H1 (cell line): Measurements from ENCODE around the gene HDAC2. TPM values are rescaled to one million over a fixed set of nuclear protein-coding genes. Genes with fewer than 3 reads are reported as not detected.
"Not testable (repeated sequence)": the region's sequence is repeated elsewhere in the genome, so short reads cannot be mapped to it uniquely, and the experiment has no call there.

ENCODE experiments used
- CTCF ChIA-PET: fragments of 300-600 bp; sonication (Branson Sonifier 250); formaldehyde crosslinking; loops from one replicate; lab custom pipeline; 2021; ENCODE audit not compliant: partially characterized antibody; lab: Charles Lee
- POLR2A ChIA-PET: fragments of 300-600 bp; sonication (Branson Sonifier 250); formaldehyde crosslinking; loops from one replicate; lab custom pipeline; 2021; ENCODE audit warnings: inconsistent platforms; ENCODE audit not compliant: partially characterized antibody; lab: Charles Lee
- DNase-seq, 2 experiments: peaks; one replicate each; pipeline versions ENCODE4 v3.0.0 to v3.0.0-alpha.2; 2010 to 2022; ENCODE audit warnings: low spot score in 2 of 2, low read depth in 1 of 2, mixed read lengths in 1 of 2
- FAIRE-seq: peaks from 2 replicates; lab custom pipeline; 2011; peaks lifted over from hg19 to GRCh38; lab: Jason Lieb, UNC
- H2AFZ ChIP-seq: 2 replicates; pipeline ENCODE4 v1.8.1; 2012; ENCODE audit warnings: low read length, inconsistent platforms
- H2AK5ac ChIP-seq: 2 replicates; pipeline ENCODE4 v1.6.1; 2013; ENCODE audit warnings: low read depth, low read length
- H2BK120ac ChIP-seq: replicated peaks from 2 replicates; pipeline ENCODE3; 2013; ENCODE audit warnings: low read depth, low read length, inconsistent platforms
- H2BK12ac ChIP-seq: 2 replicates; pipeline ENCODE4 v1.6.1; 2013; ENCODE audit warnings: low read depth, low read length
- H2BK15ac ChIP-seq: 2 replicates; pipeline ENCODE4 v1.6.1; 2013; ENCODE audit warnings: low read length
- H2BK20ac ChIP-seq: 2 replicates; pipeline ENCODE4 v1.6.1; 2013; ENCODE audit warnings: low read length
- H2BK5ac ChIP-seq: 2 replicates; pipeline ENCODE4 v1.6.1; 2013; ENCODE audit warnings: low read depth, low read length
- H3K14ac ChIP-seq: 2 replicates; pipeline ENCODE4 v1.6.1; 2013; ENCODE audit warnings: inconsistent platforms; ENCODE audit not compliant: insufficient read length
- H3K18ac ChIP-seq: 2 replicates; pipeline ENCODE4 v1.6.1; 2013; ENCODE audit warnings: low read length; ENCODE audit errors: extremely low read depth
- H3K23ac ChIP-seq: 2 replicates; pipeline ENCODE4 v1.6.1; 2013; ENCODE audit warnings: inconsistent platforms; ENCODE audit not compliant: insufficient read length
- H3K23me2 ChIP-seq: 2 replicates; pipeline ENCODE4 v1.6.1; 2013; ENCODE audit warnings: low read depth, low read length
- H3K27ac ChIP-seq: 2 replicates; pipeline ENCODE4 v1.6.1; 2011; ENCODE audit warnings: low read depth, low read length, inconsistent platforms
- H3K27me3 ChIP-seq, 4 experiments: replicated peaks in 1 of 4; 1 replicate in 1 of 4; 2 replicates in 3 of 4; pipeline versions ENCODE4 v1.6.1 to v1.8.1; 2011 to 2013; ENCODE audit warnings: low read length in 3 of 4, mild to moderate bottlenecking in 3 of 4, inconsistent platforms in 2 of 4, mixed read lengths in 2 of 4, moderate library complexity in 1 of 4; ENCODE audit not compliant: control insufficient read depth in 3 of 4, insufficient read depth in 3 of 4; ENCODE audit errors: extremely low read depth in 1 of 4
- H3K36me3 ChIP-seq, 4 experiments: 2 replicates each; pipeline versions ENCODE4 v1.6.1 to v1.8.1; 2011 to 2013; ENCODE audit warnings: mild to moderate bottlenecking in 4 of 4, low read length in 3 of 4, moderate library complexity in 2 of 4, control low read depth in 1 of 4, inconsistent platforms in 1 of 4; ENCODE audit not compliant: insufficient read depth in 4 of 4, control insufficient read depth in 2 of 4
- H3K4ac ChIP-seq: replicated peaks from 2 replicates; pipeline ENCODE3; 2013; ENCODE audit warnings: low read length, low read depth, mixed read lengths, inconsistent platforms; ENCODE audit not compliant: insufficient read length
- H3K4me1 ChIP-seq, 4 experiments: replicated peaks in 1 of 4; 1 replicate in 1 of 4; 2 replicates in 3 of 4; pipeline versions ENCODE4 v1.6.1 to v1.8.1; 2011 to 2013; ENCODE audit warnings: low read length in 3 of 4, inconsistent platforms in 2 of 4, mixed read lengths in 1 of 4; ENCODE audit not compliant: insufficient read depth in 4 of 4, control insufficient read depth in 3 of 4
- H3K4me2 ChIP-seq, 2 experiments: 2 replicates each; pipeline versions ENCODE4 v1.6.1 to v1.8.1; 2011 to 2013; ENCODE audit warnings: low read depth in 2 of 2, low read length in 2 of 2, control low read depth in 1 of 2, inconsistent platforms in 1 of 2, mild to moderate bottlenecking in 1 of 2; ENCODE audit not compliant: insufficient read depth in 1 of 2
- H3K4me3 ChIP-seq, 4 experiments: fragments of 200-600, 300-600 bp in 1 of 4; sonication (generic), shearing (Covaris generic), sonication (Bioruptor Twin) in 1 of 4; 2 replicates each; pipeline versions ENCODE4 v1.5.1 to v1.8.1; 2011 to 2016; ENCODE audit warnings: low read length in 4 of 4, low read depth in 3 of 4, control low read depth in 2 of 4, inconsistent platforms in 2 of 4, mild to moderate bottlenecking in 2 of 4, mixed read lengths in 1 of 4, moderate library complexity in 1 of 4; ENCODE audit not compliant: insufficient read depth in 2 of 4; ENCODE audit errors: extremely low read depth in 1 of 4
- H3K56ac ChIP-seq: replicated peaks from 2 replicates; pipeline ENCODE3; 2013; ENCODE audit warnings: low read depth, mild to moderate bottlenecking, mixed read lengths, low read length, inconsistent platforms; ENCODE audit not compliant: insufficient read length
- H3K79me1 ChIP-seq: 2 replicates; pipeline ENCODE4 v1.6.1; 2013; ENCODE audit warnings: low read depth, low read length, control low read depth
- H3K79me2 ChIP-seq, 2 experiments: 2 replicates each; pipeline versions ENCODE4 v1.6.1 to v1.8.1; 2012 to 2013; ENCODE audit warnings: low read length in 2 of 2, mild to moderate bottlenecking in 2 of 2, inconsistent platforms in 1 of 2; ENCODE audit not compliant: insufficient read depth in 2 of 2, control insufficient read depth in 1 of 2
- H3K9ac ChIP-seq, 4 experiments: replicated peaks in 1 of 4; 1 replicate in 1 of 4; 2 replicates in 3 of 4; pipeline versions ENCODE4 v1.6.1 to v1.8.1; 2011 to 2013; ENCODE audit warnings: low read depth in 3 of 4, low read length in 3 of 4, control low read depth in 2 of 4, mild to moderate bottlenecking in 2 of 4, moderate library complexity in 2 of 4, inconsistent platforms in 1 of 4; ENCODE audit errors: extremely low read depth in 1 of 4
- H3K9me3 ChIP-seq, 2 experiments: 2 replicates each; pipeline versions ENCODE4 v1.6.1 to v1.8.1; 2012 to 2013; ENCODE audit warnings: mild to moderate bottlenecking in 2 of 2, moderate library complexity in 2 of 2, control low read depth in 1 of 2, inconsistent platforms in 1 of 2, low read depth in 1 of 2, low read length in 1 of 2, mixed read lengths in 1 of 2; ENCODE audit not compliant: insufficient read depth in 2 of 2
- H4K20me1 ChIP-seq, 2 experiments: replicated peaks in 1 of 2; 2 replicates each; pipeline versions ENCODE3 to v1.8.1; 2011 to 2013; ENCODE audit warnings: inconsistent platforms in 2 of 2, low read length in 2 of 2, mild to moderate bottlenecking in 1 of 2; ENCODE audit not compliant: insufficient read depth in 2 of 2, control insufficient read depth in 1 of 2
- H4K5ac ChIP-seq: 2 replicates; pipeline ENCODE4 v1.6.1; 2013; ENCODE audit warnings: low read length, low read depth, mixed read lengths, inconsistent platforms; ENCODE audit not compliant: insufficient read length
- H4K8ac ChIP-seq: 2 replicates; pipeline ENCODE4 v1.8.0; 2013; ENCODE audit warnings: mild to moderate bottlenecking, moderate library complexity, low read length, inconsistent platforms; ENCODE audit not compliant: insufficient read depth; ENCODE audit errors: extremely low read depth
- H4K91ac ChIP-seq: replicated peaks from 2 replicates; pipeline ENCODE3; 2013; ENCODE audit warnings: low read length, mixed read lengths, inconsistent platforms; ENCODE audit not compliant: insufficient read length
- WGBS, 2 experiments: shearing (Covaris generic) in 1 of 2; methylation state at CpG; one replicate each; pipeline versions ENCODE4 v1.1.6 to v1.1.7; 2013 to 2015; ENCODE audit warnings: low lambda C conversion rate in 2 of 2, mixed read lengths in 2 of 2, inconsistent platforms in 1 of 2, low coverage in 1 of 2, missing lambda C conversion rate in 1 of 2; ENCODE audit not compliant: insufficient replicate concordance in 2 of 2, insufficient coverage in 1 of 2, insufficient read length in 1 of 2; ENCODE audit errors: extremely low coverage in 1 of 2, missing lambda C conversion rate in 1 of 2; 5-methylcytosine and 5-hydroxymethylcytosine counted together
- polyA plus RNA-seq, 7 experiments: library from polyadenylated mRNA; depleted of rRNA in 3 of 7; stranded (reverse) in 5 of 7; unstranded in 2 of 7; fragments of >200 nt in 5 of 7; fragments of 200-250 nt in 2 of 7; gene quantifications; 1 replicate in 5 of 7; 2 replicates in 1 of 7; 4 replicates in 1 of 7; pipeline versions ENCODE4 v1.2.1 to v1.2.3, GENCODE V29; 2011 to 2013; ENCODE audit warnings: missing spikeins in 2 of 7, mixed read lengths in 2 of 7
- total RNA-seq: library from RNA; stranded (reverse); fragmentation: NEBNext Ultra II Directional; extraction: Animal tissue kit (Norgen Biotek cat#: 25700); gene quantifications from 2 replicates; pipeline ENCODE4 v1.2.1, GENCODE V29; 2021

The HDAC2 gene
- total and polyA plus RNA-seq, 2 of the 8 experiments (the other 6 are each of a cell fraction or from before 2014, with no cell fraction given) = 323 to 374 TPM

DNA sequence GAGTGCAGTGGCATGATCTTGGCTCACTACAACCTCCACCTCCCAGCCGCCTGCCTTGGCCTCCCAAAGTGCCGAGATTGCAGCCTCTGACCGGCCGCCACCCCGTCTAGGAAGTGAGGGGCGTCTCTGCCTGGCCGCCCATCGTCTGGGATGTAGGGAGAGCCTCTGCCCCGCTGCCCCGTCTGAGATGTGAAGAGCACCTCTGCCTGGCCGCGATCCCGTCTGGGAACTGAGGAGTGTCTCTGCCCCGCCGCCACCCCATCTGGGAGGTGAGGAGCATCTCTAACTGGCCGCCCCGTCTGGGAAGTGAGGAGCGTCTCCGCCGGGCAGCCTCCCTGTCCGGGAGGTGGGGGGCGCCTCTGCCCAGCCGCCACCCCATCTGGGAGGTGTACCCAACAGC is 39.0 kb downstream of the HDAC2 start:
- H3K79me1 ChIP-seq, DNase-seq, H3K18ac ChIP-seq, H3K79me2 ChIP-seq, H2BK120ac ChIP-seq, H3K56ac ChIP-seq, H2BK12ac ChIP-seq, H2BK15ac ChIP-seq, H4K5ac ChIP-seq, H3K4ac ChIP-seq, FAIRE-seq, H2BK20ac ChIP-seq, H3K27ac ChIP-seq, H3K14ac ChIP-seq, H3K4me2 ChIP-seq, H3K4me3 ChIP-seq, H3K4me1 ChIP-seq, H2AK5ac ChIP-seq, CTCF ChIA-PET, H4K91ac ChIP-seq, H4K8ac ChIP-seq, H4K20me1 ChIP-seq, POLR2A ChIA-PET, H2AFZ ChIP-seq, H3K23me2 ChIP-seq, H2BK5ac ChIP-seq, H3K9ac ChIP-seq, H3K23ac ChIP-seq, H3K27me3 ChIP-seq: not testable (repeated sequence)
- 93% methylated on average over 17 of the region's 23 CpGs; no CpG with 5 or more reads in 1 of the 2 experiments for WGBS, 2 experiments
- H3K36me3 ChIP-seq = peaks cover 0 to 15% (median 4%) of the 10 kb centered on the region in 4 experiments; a peak in 4 of 8 replicates
- peaks cover 7 to 23% of the 10 kb centered on the region in 2 experiments; a peak in 3 of 4 replicates for H3K9me3 ChIP-seq
